NK-92 treated with Interleukin-12 subunit alpha and Interleukin-12 subunit beta, amount 100 ng/mL, for 24 hours (cell line): ENCODE measurements around the gene ETS1.
A peak's percentile ranks its signal among the peaks of the same experiment; 100 is the strongest.

Experiments
- DNase-seq: peaks from one replicate; lab custom pipeline; 2025; lab: John Stamatoyannopoulos, UW

The ETS1 gene

DNA sequence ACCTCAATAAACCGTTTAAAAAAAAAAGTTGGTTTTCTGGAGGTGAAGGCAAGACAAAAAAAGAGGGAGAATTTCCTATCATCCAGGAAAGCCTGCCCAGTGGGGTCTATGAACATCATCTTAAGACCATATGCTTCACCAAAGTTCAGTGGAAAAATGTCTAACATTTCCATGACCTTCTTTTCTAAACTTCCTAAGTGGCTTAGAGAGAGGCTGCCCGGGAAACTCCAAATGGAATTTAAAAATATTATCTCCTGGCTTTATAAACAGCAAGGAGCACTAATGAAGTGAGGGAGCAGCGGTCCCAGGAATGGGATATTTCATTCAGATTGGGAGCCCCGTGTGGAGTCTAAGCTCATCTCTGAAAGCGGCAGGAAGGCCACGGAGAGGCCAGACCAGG, 46.9 kb downstream of the ETS1 start:
- no peak for DNase-seq

DNA sequence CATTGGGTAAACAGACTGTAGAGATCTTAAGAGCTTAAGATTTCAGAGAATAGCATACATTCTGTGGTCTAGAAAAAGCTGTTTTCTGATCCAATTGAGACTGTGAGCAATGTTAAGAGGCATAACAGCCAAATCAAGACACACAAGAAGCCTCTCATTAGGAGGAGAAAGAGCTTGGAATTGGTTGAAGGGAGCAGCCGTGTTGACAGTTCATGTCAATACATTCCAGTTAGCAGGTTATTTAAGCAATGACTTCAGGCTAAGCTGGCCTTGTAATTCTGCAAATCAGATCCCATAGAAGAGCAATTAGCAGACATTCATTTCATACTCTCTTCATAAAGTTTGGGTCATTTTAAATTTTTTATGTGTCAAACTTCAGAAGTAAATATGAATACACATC, 50.9 kb downstream of the ETS1 start:
- DNase-seq = no peak

DNA sequence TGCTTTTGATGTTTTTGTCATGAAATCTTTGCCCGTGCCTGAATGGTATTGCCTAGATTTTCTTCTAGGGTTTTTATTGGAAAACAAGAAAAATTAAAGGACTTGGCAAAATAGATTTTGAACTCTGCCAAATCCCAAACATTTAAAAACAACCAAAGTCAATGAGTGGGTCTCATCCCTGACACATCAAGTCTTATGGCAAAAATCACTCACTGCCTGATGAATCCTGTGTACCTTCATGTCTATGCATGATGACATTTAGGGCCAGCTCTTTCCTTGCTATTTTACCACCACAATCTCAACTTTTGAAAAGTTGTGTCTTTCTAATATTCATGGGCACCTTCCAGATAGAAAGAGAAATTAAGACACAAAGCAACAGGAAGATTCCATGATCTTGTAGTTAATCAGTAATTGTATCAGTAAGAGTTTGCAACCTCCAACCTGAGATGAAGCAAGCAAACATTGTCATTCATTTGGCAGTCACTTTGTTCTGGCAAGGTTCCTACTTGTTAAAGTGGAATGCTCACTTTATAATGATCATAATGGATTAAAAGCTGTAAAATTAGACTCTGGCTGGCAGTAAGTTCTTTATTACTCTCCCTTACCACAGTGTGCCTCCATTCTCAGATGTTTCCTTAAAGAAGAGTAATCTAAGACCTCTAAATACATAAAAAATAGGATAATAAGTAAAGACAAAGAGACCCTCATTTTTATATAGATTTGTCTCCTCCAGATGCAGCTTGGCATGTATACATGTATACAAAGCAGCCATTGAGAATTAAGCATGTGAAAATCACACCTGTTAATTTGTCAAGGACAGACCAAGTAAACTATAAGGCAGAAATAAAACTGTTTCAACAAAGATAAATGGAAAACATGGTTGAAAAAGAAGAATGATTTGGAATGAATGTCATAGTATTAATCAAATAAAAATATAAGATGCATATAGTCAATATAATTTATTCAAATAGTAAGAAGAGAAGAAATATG, 51.6 kb downstream of the ETS1 start:
- no peak for DNase-seq

GRCh38 chr11:128533472-128533871, 53.9 kb downstream of the ETS1 start:
- DNase-seq = no peak

- DNase-seq = no peak
These were observed 54.7 kb downstream of the ETS1 start for GRCh38 chr11:128532572-128533091.

DNA sequence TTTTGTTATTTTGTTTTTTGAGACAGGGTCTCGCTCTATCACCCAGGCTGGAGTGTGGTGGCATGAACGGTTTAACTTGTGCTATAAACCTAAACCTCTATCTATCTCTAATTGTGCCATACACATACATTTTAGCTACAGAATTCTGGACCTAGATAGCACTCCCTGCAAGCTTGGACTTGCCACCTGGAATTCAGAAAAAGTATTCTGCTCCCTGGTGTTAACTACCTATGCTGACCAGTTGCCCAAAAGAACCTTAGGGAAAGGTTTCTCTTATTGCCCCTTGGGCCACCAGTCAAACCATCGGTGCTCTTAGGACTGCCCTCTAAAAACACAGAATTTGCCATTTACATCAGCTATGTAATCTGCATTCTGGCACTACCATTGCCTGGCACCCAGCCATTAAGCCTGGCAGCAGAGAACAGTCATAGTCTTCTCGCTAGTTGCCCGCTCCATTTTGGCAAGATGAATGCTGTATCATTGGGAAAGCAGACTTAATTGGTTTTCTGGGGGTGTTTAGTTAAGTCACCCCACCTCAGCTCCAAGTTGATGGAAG, 55.3 kb downstream of the ETS1 start:
- DNase-seq = no peak

DNA sequence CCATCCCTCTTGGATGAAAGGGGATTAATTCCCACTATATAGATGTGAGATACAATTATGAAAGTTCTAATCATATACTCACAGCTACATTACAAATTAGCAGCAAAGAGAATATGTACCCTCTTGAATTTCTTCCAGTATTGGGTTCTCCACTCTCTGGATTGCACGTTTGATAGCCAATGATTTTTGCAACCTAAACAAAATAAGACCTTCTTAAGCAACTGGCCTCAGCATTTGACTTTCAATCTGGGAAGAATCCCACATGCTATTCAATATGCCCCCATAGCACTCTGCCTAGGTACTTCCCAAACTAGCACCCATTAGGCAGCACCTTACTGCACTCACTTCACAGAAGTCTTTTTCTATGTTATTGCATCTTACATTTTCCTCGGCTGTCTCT, 55.8 kb downstream of the ETS1 start:
- no peak for DNase-seq

- DNase-seq = no peak
These were observed 57.0 kb downstream of the ETS1 start for GRCh38 chr11:128530118-128531074.

GRCh38 chr11:128528294-128528693, 59.1 kb downstream of the ETS1 start:
- no peak for DNase-seq

GRCh38 chr11:128527046-128527445, 60.3 kb downstream of the ETS1 start:
- no peak for DNase-seq

DNA sequence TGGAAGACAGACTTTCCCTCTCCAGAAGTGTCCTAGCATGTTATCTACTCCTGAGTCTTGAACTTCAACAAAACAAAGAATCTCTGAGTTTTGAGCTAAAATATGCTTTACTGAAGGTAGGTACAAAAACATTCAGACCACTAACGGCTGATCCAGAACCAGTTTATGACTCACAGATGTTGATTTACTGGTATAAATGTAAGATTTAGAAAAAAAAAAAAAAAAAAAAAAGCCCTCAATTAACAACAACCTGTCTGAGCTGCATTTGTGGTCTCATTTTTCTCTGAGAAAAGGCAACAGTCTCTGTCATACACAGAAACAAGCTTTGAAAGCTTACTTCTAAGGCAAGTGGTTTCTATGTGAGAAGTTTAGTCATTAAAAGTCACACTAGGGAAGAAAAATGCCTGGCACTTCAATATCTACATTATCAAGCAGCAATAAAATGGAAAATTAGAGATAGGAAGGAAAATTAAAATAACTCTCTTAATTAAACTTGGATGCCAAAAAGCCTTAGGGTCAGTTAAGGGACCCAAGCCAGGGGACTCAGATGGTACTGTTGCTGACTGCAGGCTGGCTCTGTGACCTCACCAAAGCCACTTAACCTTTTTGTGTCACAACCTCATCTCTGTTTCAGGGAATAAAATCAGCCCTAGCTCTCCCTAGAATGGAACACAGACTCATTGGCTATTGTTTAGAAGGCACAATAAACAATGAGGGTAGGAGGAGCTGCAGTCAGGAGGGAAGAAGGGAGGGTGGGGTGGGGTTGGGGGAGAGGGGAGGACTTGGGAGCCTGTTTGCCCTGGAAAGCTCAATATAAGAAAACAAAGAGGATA, 61.7 kb downstream of the ETS1 start:
- DNase-seq = no peak

GRCh38 chr11:128524172-128524571, 63.2 kb downstream of the ETS1 start:
- DNase-seq = no peak

DNA sequence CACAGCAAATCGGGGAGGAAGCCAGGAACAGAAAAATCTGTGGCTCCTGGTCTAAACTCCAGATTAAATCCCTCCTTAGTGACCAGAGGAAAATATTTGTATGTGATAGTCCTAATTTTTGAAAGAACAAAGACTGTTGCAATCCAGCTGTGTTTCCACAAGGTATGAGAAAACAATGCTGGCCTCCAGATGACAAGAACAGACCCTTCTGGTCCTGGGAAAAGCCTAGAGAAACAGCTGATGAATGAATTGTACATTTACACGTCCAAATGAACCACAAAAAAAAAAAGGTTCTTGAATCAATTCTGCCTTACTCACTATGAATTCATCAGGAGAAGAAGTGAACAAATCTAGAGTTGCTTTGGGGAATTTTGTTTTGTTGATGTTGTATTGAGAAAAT, 63.7 kb downstream of the ETS1 start:
- DNase-seq = no peak

GRCh38 chr11:128522943-128523518, 64.3 kb downstream of the ETS1 start:
- no peak for DNase-seq

DNA sequence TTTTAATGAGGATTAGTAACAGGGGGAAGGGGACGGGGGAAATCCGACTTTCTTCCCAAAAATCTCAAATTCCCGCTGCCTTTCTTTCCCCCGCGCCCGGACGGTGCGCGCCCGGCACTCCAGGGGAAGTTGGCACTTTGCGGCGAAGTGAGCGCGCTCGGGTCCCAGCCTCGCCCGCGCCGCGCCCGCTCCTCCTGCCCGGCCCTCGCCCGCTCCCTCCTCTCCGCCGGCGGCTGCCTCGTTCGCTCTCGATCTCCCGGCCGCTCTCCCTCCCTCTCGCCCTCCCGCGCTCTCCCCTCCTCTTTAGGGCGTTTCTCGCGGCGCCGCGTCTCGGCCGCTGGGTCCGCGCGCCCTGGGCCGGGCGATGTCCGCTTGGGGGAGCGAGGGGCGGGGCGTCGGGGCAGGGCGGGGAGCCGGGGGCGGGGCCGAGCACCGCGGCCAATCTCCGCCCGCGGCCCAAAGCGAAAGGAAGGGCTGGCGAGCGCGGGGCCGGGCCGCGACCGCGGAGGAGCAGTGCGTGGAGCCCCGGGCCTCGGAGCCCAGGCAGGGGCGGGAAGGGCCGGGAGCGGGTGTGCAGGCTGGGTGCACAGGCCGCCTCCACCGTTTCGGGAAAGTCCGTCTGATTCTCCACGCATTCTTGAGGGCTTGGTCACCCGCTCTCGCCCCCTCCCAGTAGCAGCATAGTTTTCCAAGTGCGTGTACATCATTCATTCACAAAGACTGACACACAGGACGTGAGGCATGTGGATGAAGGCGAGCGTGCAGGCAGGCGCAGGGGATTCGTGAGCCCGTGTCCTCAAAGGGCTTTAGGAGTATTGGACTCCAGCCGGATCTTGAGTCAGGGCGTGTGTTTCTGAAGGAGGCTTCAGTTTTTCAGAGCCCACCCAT, 65.1 kb downstream of the ETS1 start:
- peak; percentile 90 for DNase-seq

DNA sequence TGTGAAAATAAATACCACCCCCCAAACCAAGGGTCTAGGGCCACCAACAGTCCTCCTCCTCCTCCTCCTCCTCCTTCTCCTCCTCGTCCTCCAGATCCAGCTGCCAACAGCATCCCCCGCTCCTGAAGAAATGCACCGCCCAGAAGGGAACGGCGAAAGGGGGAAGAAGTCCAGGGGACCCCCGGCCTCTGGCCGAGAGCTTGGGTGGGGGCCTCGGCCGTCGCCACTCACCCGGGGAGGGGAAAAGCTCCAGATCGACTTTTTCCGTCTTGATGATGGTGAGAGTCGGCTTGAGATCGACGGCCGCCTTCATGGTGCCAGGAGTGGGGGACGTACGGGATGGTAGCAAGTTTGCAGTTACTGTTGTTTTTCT, 65.7 kb downstream of the ETS1 start:
- peak; percentile 45 for DNase-seq

GRCh38 chr11:128520888-128521681, 66.3 kb downstream of the ETS1 start:
- DNase-seq = no peak

DNA sequence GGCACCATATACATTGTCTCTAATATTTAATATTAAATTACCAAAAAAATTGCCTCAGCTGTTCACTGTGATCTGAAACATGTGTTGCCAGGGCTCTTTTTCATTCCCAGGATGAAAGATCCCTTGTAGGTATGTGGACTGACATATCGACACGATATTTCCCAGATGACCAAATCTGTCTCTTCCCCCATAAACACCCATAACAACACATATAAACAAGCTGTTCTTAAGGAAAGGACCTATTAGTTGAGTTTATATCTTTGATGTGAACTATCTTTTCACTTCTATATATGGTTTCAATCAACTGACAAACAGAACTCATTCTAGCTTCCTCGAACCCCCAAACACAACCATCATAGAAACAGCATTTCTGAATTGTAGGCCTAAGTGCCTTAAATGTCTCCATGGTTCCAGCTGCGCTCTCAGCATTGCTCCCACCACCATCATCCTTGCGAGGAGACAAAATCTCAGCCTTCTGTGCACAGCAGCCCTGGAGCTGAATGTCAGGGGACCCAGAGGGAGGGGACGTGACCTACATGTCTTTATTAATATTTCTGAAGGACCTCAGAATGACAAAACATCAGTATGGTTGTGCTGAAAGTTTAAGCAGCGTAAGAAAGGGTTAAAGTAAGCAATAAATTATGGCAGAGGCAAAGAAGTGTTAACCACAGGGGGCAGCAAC, 67.0 kb downstream of the ETS1 start:
- no peak for DNase-seq
